Stimulated activated CD4-positive, alpha-beta T cell treated with anti-CD3 and anti-CD28 coated beads, Interleukin-4, amount 100 ng/mL, for 1 hour (primary cell): ENCODE data around the gene EXOC1L.

Source experiments
- DNase-seq: peaks from one replicate; pipeline ENCODE4 v3.0.0-alpha.2; 2020

EXOC1L gene

GRCh38 chr4:55819634-55820033, at the start of gene EXOC1L:
Gene EXOC1L (plus strand): TSS chr4:55819790. CDS start chr4:55820027, 237 bp downstream.
- no peak for DNase-seq

GRCh38 chr4:55770662-55771061, 48.9 kb upstream of the EXOC1L start:
- no peak for DNase-seq

- no peak for DNase-seq
Observed at GRCh38 chr4:55781341-55781740, 38.2 kb upstream of the EXOC1L start.

- DNase-seq: no peak
Observed at GRCh38 chr4:55781812-55782211, 37.8 kb upstream of the EXOC1L start.

GRCh38 chr4:55783584-55783983, 36.0 kb upstream of the EXOC1L start:
- DNase-seq: no peak

GRCh38 chr4:55784747-55785146, 34.8 kb upstream of the EXOC1L start:
- no peak for DNase-seq

GRCh38 chr4:55791666-55792065, 27.9 kb upstream of the EXOC1L start:
- no peak for DNase-seq

- DNase-seq: no peak
Observed at GRCh38 chr4:55793479-55793878, 26.1 kb upstream of the EXOC1L start.

GRCh38 chr4:55794053-55794452, 25.5 kb upstream of the EXOC1L start:
- DNase-seq: no peak

GRCh38 chr4:55795341-55795740, 24.2 kb upstream of the EXOC1L start:
- no peak for DNase-seq

- DNase-seq: no peak
Observed at GRCh38 chr4:55801498-55801897, 18.1 kb upstream of the EXOC1L start.

- DNase-seq: no peak
Observed at GRCh38 chr4:55807556-55807955, 12.0 kb upstream of the EXOC1L start.

- no peak for DNase-seq
Observed at GRCh38 chr4:55808186-55808585, 11.4 kb upstream of the EXOC1L start.

GRCh38 chr4:55808632-55809031, 11.0 kb upstream of the EXOC1L start:
- no peak for DNase-seq

GRCh38 chr4:55817691-55818090, 1.9 kb upstream of the EXOC1L start:
- DNase-seq: no peak

GRCh38 chr4:55820279-55820678, 689 bp downstream of the EXOC1L start:
- DNase-seq: no peak

- no peak for DNase-seq
Observed at GRCh38 chr4:55822329-55822728, 2.7 kb downstream of the EXOC1L start.

GRCh38 chr4:55824865-55825264, 5.3 kb downstream of the EXOC1L start:
- no peak for DNase-seq

- no peak for DNase-seq
Observed at GRCh38 chr4:55826986-55827385, 7.4 kb downstream of the EXOC1L start.

GRCh38 chr4:55827582-55827981, 8.0 kb downstream of the EXOC1L start:
- DNase-seq: no peak

- no peak for DNase-seq
Observed at GRCh38 chr4:55830048-55830447, 10.5 kb downstream of the EXOC1L start.

GRCh38 chr4:55830716-55831115, 11.1 kb downstream of the EXOC1L start:
- no peak for DNase-seq

- no peak for DNase-seq
Observed at GRCh38 chr4:55834086-55834795, 14.7 kb downstream of the EXOC1L start.

- no peak for DNase-seq
Observed at GRCh38 chr4:55837903-55838302, 18.3 kb downstream of the EXOC1L start.

GRCh38 chr4:55838356-55838755, 18.8 kb downstream of the EXOC1L start:
- DNase-seq: no peak
